Retinal pigment epithelial cell (primary cell): Measurements from ENCODE around the gene NUP214.

Experiments
- DNase-seq: peaks from one replicate; pipeline ENCODE4 v3.0.0-alpha.2; 2010; ENCODE audit warnings: low read depth
- H3K4me3 ChIP-seq: 2 replicates; pipeline ENCODE4 v1.5.1; 2011; ENCODE audit warnings: mild to moderate bottlenecking, low read length, control low read depth, moderate library complexity
- TF ChIP-seq, protein P1 (sequence below): conservative IDR thresholded peaks from 2 replicates; pipeline ENCODE4 v1.5.1; 2011; ENCODE audit warnings: low read depth, low read length, control low read depth, inconsistent platforms

The NUP214 gene

DNA sequence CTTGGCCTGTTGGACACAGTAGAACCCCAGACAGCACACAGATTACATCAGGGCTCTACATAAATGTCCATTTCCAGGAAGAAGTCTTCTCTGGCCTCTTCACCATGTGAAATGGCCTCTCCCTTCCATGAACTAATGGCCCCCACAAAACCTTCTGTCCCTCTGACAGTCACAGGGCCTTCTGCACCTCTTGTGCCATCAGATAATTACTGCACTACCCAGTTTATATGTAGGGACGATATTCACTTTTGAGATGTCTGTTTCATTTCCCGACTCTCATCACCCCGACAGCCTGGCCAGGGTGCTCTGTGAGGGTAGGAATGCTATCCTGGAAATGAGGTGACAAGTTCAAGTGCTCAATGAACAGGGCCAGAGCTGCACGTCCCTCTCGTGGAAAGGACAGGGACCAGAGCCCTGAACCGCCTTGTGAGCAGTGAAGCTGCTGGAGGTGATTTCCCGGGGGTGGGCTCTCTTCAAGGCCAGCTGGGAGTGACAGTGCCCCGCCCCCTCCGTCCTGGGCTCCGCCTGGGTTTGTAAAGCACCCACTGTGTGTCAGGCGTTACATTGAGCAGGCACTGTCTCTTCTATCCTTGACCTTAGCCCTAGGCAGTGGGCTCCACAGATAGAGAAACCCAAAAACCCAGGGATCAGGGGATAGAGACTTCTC lies 153.9 kb downstream of the NUP214 start:
- no peak overlapping the region for H3K4me3 ChIP-seq
- no peak for DNase-seq
- TF ChIP-seq, protein P1, sequence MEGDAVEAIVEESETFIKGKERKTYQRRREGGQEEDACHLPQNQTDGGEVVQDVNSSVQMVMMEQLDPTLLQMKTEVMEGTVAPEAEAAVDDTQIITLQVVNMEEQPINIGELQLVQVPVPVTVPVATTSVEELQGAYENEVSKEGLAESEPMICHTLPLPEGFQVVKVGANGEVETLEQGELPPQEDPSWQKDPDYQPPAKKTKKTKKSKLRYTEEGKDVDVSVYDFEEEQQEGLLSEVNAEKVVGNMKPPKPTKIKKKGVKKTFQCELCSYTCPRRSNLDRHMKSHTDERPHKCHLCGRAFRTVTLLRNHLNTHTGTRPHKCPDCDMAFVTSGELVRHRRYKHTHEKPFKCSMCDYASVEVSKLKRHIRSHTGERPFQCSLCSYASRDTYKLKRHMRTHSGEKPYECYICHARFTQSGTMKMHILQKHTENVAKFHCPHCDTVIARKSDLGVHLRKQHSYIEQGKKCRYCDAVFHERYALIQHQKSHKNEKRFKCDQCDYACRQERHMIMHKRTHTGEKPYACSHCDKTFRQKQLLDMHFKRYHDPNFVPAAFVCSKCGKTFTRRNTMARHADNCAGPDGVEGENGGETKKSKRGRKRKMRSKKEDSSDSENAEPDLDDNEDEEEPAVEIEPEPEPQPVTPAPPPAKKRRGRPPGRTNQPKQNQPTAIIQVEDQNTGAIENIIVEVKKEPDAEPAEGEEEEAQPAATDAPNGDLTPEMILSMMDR: no peak

DNA sequence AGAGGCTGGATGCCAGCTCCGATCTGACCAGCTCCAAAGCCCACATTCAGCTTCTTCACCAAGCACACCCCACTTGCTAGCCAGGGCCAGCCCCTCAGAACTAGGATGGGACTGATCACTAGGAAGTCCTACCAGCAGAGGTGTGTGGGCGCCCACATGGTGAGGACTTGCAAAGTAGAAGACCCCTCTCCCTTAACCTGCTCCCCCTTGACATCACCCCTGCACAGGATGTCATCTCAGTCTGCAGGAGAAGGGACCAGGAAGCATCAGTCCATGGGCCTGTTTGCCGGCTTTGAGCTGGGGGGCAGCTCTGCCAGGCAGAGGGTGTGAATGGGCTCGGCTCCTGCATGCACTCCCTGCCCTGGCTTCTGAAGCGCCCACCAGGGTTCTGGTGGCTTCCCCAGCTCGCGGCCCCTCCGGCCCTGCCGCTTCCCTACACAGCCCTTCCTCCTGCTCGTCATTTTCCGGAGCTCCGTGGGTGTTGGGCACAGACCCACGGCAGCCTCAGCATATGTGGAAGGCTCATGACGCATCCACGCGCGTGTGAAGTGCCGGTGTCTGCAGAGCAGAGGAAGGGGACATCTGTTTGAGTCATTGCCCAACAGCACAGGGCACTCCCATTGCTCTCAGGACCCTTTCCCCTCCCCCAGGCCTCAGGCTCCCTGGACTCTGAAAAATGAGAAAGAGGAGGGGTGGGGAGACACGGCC lies 154.6 kb downstream of the NUP214 start:
- TF ChIP-seq, protein P1: no peak
- no peak for DNase-seq
- no peak overlapping the region for H3K4me3 ChIP-seq

DNA sequence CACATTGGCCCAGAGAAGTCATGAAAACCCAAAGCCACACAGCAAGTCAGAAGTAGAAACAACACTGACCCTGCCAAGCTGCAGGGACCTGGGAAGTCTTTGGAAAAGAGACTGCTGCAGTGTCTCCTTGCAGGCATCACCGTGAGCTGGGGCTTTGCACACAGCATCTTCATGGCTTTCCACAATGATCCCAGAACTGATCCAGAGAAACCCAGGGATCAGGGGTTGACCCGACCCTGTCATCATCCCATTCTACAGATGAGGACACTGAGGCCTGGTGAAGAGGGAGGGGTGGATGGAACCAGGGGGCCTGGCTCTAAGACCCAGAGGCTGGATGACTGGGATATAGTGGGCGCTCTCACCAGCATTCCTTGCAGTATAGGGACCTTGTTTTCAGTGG lies 155.3 kb downstream of the NUP214 start:
- TF ChIP-seq, protein P1: no peak
- no peak for DNase-seq
- H3K4me3 ChIP-seq: no peak overlapping the region

DNA sequence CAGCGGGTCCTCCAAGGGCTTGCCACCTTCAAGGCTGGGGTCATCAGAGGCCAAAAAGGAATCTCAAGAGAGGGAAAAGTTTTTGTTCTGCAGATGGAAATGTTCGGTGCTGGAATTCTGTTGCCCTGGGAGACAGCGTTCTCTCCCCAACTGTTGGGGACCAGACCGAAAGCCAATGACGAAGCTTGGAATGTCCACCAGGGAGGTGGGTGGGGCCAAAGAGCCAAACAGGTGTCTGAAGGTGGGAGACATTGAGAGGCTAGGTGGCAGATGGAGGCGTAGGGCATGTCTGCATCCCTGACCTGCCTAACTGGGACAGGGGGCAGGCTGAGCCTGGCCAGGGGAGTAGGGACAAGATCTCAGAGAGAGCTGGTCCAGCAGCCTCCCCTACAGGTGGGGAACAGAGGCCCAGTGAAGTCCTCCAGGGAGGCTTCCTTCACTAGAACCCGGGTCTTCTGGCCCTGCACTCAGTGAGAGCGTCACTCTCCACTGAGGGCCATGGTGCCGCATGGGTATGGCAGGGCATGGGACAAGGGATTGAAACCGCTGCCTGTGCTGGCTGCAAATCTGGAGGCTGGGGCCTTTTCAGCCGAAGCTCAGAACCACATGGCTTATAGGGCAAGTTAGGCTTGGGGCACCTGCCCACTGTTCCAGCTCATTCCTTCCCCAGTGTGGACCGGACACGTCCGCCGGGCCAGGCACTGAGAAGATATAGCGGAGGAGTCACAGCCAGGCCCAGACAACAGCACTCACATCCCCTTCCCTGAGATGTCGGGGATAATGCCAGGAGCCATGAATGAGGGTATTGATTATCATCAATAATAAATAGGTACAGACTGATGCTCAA lies 156.0 kb downstream of the NUP214 start:
- H3K4me3 ChIP-seq: no peak overlapping the region
- DNase-seq: no peak
- TF ChIP-seq, protein P1: no peak

DNA sequence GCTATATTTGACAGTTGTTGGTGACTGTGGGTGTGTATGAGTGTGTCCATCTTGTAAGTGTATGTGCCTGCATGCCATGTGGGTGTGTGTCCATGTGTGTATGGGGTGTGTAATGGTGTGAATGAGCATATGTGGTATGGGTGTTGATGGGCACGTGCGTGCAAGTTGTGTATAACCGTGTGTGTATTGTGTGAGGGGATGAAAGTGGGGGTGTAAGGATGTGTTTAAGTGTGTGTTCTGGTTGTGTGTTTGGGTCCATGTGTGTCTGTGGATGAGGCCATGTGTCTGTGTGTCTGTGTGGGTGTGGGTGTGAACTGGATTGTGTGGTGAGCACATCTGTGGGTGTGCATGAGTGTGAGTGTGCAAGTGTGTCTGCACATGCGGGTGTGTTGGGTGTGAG lies 156.8 kb downstream of the NUP214 start:
- no peak for DNase-seq
- TF ChIP-seq, protein P1: no peak

DNA sequence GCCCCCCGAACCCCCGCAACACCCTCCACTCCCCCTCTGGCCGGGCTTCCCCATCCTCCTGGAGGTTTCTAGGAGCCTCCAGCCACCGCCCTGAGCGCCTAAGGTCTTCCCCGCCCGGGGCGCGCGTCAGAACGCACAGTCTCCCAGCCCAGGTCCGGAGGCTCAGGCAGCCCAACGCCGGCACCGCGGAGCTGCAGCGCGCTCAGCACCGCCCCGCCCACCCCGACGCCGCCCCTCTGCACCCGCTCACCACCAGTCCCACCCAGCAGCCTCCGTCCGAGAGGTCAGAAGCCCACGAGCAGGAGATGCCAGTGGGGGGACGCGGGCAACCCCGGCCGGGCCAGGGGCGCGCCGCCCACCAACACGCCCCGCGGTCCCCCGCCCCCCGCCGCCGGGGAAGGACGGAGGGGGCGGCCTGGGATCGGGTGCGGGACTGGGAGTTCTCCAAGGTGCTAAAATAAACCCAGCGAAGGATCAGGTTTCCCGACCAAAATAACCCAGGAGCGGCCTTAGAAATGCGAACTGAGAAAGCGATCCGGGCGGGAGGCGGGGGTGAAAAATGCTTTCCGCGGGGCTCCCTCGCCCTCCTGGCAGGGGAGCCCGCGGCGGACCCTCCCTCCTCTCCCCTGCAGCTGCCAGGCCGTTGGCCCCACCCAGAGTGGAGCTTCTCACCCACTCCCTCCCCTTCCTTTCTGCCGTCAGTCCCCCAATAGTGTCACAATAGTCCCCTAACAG lies 157.5 kb downstream of the NUP214 start:
- H3K4me3 ChIP-seq: no peak overlapping the region
- DNase-seq: no peak
- TF ChIP-seq, protein P1: no peak

More for the DNA sequence above, 156.8 kb downstream of the NUP214 start:
- H3K4me3 ChIP-seq: no peak overlapping the region
